ENCODE data around the gene ITGA8.

Gene ITGA8

DNA sequence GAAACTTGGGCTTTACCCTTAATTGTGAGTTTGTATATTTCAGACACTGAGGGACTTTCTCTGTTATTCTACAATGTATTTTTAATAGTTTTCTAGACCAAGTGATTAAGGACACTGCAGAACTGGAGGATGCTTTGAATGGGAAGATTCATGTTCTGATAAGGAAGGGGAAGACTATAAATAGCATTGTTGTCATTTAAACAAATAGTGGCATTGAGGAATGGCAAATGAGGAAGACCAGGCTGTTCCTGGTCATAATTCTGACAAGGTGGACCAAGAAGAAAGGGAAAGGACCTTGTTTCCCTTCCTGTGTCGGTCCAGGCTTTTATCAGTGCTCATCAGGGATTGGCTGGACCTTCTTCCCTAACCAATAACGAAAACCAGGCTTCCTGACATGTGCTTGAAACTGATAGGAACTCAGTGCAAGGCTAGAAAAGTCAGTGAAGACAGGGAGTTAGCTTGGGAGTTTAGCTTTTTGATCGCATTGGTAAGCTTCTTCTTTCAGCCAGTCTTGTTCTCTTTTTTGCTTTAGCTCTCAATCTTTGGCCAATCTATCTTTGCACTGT lies 116.2 kb downstream of the ITGA8 start:
- TF ChIP-seq, protein P1, sequence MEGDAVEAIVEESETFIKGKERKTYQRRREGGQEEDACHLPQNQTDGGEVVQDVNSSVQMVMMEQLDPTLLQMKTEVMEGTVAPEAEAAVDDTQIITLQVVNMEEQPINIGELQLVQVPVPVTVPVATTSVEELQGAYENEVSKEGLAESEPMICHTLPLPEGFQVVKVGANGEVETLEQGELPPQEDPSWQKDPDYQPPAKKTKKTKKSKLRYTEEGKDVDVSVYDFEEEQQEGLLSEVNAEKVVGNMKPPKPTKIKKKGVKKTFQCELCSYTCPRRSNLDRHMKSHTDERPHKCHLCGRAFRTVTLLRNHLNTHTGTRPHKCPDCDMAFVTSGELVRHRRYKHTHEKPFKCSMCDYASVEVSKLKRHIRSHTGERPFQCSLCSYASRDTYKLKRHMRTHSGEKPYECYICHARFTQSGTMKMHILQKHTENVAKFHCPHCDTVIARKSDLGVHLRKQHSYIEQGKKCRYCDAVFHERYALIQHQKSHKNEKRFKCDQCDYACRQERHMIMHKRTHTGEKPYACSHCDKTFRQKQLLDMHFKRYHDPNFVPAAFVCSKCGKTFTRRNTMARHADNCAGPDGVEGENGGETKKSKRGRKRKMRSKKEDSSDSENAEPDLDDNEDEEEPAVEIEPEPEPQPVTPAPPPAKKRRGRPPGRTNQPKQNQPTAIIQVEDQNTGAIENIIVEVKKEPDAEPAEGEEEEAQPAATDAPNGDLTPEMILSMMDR (conservative IDR thresholded peaks at IDR 0.05; ENCODE audit: low read depth) = no peak
- POLR2A ChIA-PET (ENCODE audit: low non-redundant PET) = no interaction called here
- H3K27ac ChIP-seq = no peak overlapping the region
- CTCF ChIA-PET = interaction anchor here (0.6 kb wide), 1 partner anchor 20 kb away, joined by 3 read pairs; no protein-coding TSS in a partner anchor
- DNase-seq (ENCODE audit: low spot score) = no peak

DNA sequence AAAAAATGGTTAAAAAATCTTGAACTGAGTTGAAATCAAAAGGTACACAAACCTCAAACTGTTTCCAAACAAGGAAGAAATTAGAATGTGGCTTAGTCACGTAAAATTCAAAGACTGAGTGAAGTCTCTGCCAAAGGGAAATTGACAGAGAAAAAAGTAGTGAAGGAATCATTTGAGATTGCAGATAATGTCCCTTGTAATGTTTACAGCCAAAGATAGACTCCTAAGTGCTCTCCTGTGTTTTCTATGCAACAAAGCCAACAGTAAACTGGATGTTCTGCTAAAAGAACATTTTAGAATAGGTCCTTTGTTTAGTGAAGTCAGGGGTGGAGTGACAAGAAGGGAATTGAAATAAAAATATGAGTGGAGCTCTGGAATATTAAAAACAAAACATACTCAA lies 117.9 kb downstream of the ITGA8 start:
- TF ChIP-seq, protein P1 (conservative IDR thresholded peaks at IDR 0.05; ENCODE audit: low read depth) = no peak
- no peak for DNase-seq (ENCODE audit: low spot score)
- no peak overlapping the region for H3K27ac ChIP-seq
- ChIA-PET POLR2A (ENCODE audit: low non-redundant PET) (no interaction called here), CTCF (no interaction called here)

DNA sequence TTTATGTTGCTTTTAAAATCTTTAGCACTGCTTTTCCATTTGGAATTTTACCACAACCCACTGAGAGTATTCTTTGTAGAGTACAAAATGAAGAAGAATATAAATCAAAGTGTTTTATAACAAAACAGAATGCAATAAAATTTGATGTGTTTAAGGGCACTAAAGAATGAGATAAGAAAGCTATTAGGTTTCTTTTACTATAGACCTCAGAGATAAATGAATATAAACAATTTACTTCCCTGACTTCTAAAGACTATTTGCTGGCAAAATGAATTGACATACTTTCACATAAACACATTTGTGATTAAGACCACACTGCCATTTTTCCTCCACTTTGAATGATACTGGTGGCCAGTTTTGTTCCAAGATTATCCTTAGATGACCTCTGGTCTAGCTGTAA lies 124.5 kb downstream of the ITGA8 start:
- CTCF ChIA-PET = interaction anchor here (0.7 kb wide), 1 partner anchor 12 kb away, joined by 3 read pairs; no protein-coding TSS in a partner anchor
- H3K27ac ChIP-seq = no peak overlapping the region
- POLR2A ChIA-PET (ENCODE audit: low non-redundant PET) = no interaction called here
- TF ChIP-seq, protein P1 (conservative IDR thresholded peaks at IDR 0.05; ENCODE audit: low read depth) = no peak
- DNase-seq (ENCODE audit: low spot score) = no peak

DNA sequence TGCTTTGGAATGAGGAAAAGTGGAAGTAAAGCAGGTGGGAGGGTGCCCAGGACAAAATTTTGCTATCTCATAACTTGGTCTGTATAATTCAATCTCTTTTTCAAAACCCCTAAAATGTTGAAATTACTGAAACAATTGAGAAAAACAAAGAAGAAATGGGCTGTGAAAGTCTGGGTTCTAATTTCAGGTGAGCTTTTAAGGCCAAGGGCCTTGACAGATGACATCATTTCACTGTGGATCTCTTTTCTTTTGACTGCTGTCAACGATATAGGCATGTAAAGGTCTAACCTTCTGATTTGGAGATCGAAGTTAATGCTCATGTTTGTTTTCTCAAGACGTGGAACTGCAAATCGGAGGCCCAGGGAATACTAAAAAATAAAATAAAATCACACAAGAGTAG lies 127.8 kb downstream of the ITGA8 start:
- no peak for DNase-seq (ENCODE audit: low spot score)
- no peak overlapping the region for H3K27ac ChIP-seq
- ChIA-PET CTCF (no interaction called here), POLR2A (ENCODE audit: low non-redundant PET) (no interaction called here)
- TF ChIP-seq, protein P1 (conservative IDR thresholded peaks at IDR 0.05; ENCODE audit: low read depth) = no peak

DNA sequence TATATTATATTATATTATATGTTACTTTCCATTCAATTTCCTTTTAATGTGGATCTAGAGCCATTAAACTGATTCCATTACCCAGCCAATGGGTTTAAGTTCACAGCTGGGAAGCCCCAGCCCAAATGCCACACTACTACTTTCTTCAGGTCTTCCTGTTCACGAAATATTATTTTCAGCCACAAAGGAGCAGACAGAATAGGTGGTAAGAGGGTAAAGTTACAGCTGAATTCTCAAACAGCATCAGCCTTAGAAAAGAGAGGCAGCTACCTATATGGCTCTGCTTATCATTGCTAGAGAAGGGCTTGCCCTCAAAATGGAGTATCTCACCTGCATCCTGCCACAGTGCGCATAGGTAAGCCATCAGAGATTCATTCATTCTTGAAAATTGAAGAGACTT lies 128.3 kb downstream of the ITGA8 start:
- ChIA-PET CTCF (no interaction called here), POLR2A (ENCODE audit: low non-redundant PET) (no interaction called here)

DNA sequence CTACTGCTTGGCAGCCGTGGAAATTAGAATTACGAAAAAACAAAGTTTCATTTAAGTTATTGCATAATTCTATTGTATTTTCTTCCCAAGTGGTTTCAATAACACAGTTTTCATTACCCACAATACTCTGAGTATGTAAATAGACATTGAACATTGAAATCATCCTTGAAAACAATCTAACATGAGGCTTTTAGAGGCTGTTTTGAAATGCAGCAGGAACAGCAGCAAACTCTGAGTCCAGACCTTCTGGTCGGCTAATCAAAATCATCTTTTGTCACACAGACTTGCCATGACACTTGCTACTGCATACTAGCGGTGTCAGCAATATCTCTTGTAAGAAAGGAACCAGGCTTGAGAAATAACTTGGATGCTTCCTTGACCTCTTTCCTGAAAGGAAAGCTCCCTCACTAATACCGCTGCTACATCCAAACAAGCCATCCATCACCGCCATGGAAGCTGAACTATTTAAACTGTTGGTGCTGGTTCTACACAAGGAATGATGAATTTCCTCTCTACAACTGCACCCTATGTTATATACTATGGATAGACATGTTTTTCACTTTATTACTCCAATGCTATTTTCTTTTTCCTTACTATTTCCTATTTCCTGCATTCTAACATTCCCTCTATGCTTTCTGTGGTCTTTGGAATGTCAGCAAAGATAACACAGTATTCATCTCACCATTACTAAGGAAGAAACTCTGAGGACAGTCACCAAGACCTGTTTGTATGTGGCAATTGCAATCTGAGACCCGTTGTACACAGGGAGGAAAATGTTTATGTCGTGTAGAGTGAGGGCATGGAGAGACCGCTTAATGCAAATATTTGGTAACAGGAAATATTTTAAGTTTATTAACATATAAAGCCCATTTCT lies 130.8 kb downstream of the ITGA8 start:
- POLR2A ChIA-PET (ENCODE audit: low non-redundant PET) = no interaction called here
- TF ChIP-seq, protein P1 (conservative IDR thresholded peaks at IDR 0.05; ENCODE audit: low read depth) = no peak
- DNase-seq (ENCODE audit: low spot score) = no peak
- CTCF ChIA-PET = interaction anchor here (0.5 kb wide), 1 partner anchor 267 kb away, joined by 3 read pairs; no protein-coding TSS in a partner anchor
- H3K27ac ChIP-seq = no peak overlapping the region

More for the DNA sequence above, 128.3 kb downstream of the ITGA8 start:
- TF ChIP-seq, protein P1 (conservative IDR thresholded peaks at IDR 0.05; ENCODE audit: low read depth) = no peak
- H3K27ac ChIP-seq = no peak overlapping the region
- DNase-seq (ENCODE audit: low spot score) = no peak
